ENCODE measurements around the gene FBXO42.

Gene FBXO42

GRCh38 chr1:16204634-16205333, 147.5 kb downstream of the FBXO42 start:
- in situ Hi-C loops (cut with MboI; ENCODE audit: low pct_unique_long_range_greater_than_20kb, low sequenced_read_pairs, unreplicated experiment): no loop called here
- TF ChIP-seq CTCF (IDR thresholded peaks at IDR 0.05; ENCODE audit: extremely low read depth, insufficient read depth, missing control alignments): peak; percentile 64
- DNase-seq (ENCODE audit: low spot score): peak; percentile 50

- no peak for TF ChIP-seq CTCF (IDR thresholded peaks at IDR 0.05; ENCODE audit: extremely low read depth, insufficient read depth, missing control alignments)
- in situ Hi-C loops (cut with MboI; ENCODE audit: low pct_unique_long_range_greater_than_20kb, low sequenced_read_pairs, unreplicated experiment): no loop called here
- DNase-seq (ENCODE audit: low spot score): no peak
These were observed 148.1 kb downstream of the FBXO42 start for GRCh38 chr1:16204216-16204615.

GRCh38 chr1:16203550-16203949, 148.7 kb downstream of the FBXO42 start:
- no peak for TF ChIP-seq CTCF (IDR thresholded peaks at IDR 0.05; ENCODE audit: extremely low read depth, insufficient read depth, missing control alignments)
- in situ Hi-C loops (cut with MboI; ENCODE audit: low pct_unique_long_range_greater_than_20kb, low sequenced_read_pairs, unreplicated experiment): no loop called here

GRCh38 chr1:16202281-16203210, 149.7 kb downstream of the FBXO42 start:
- in situ Hi-C loops (cut with MboI; ENCODE audit: low pct_unique_long_range_greater_than_20kb, low sequenced_read_pairs, unreplicated experiment): no loop called here
- no peak for DNase-seq (ENCODE audit: low spot score)
- no peak for TF ChIP-seq CTCF (IDR thresholded peaks at IDR 0.05; ENCODE audit: extremely low read depth, insufficient read depth, missing control alignments)

More at GRCh38 chr1:16203550-16203949, 148.7 kb downstream of the FBXO42 start:
- DNase-seq (ENCODE audit: low spot score): no peak

- in situ Hi-C loops (cut with MboI; ENCODE audit: low pct_unique_long_range_greater_than_20kb, low sequenced_read_pairs, unreplicated experiment): loop anchor here (25.0 kb wide), 1 partner anchor 412 kb away; no protein-coding TSS in a partner anchor
- no peak for TF ChIP-seq CTCF (IDR thresholded peaks at IDR 0.05; ENCODE audit: extremely low read depth, insufficient read depth, missing control alignments)
- DNase-seq (ENCODE audit: low spot score): no peak
These were observed 152.6 kb downstream of the FBXO42 start for GRCh38 chr1:16199700-16200099.

GRCh38 chr1:16199157-16199501, 153.2 kb downstream of the FBXO42 start:
- in situ Hi-C loops (cut with MboI; ENCODE audit: low pct_unique_long_range_greater_than_20kb, low sequenced_read_pairs, unreplicated experiment): loop anchor here (25.0 kb wide), 1 partner anchor 412 kb away; no protein-coding TSS in a partner anchor
- no peak for TF ChIP-seq CTCF (IDR thresholded peaks at IDR 0.05; ENCODE audit: extremely low read depth, insufficient read depth, missing control alignments)
- DNase-seq (ENCODE audit: low spot score): no peak
